ENCODE measurements around the gene CCDC171. TPM values are rescaled to one million over a fixed set of nuclear protein-coding genes. Genes with fewer than 3 reads are reported as not detected.

CCDC171 gene
- total RNA-seq, 1 experiment from 2014 or later, result 2.4 TPM

DNA sequence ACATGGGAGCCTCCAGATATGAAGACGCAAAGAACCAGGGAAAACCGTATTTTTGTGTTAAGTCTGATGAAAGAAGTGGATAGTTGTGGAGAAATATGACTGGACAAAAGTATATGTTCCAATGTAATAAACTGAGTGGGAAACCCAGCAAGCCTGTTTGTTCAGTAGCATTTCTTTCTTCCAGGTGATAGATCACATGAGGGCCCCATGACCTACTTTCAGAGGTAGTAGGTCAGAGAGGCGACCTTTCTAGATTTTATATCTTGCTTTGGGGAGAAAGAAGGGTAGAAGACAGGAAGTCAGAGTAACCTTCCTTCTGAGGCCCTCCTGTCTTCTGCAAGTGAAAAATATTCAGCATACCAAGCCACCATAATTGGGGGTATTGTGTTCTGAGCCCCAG is 31.5 kb downstream of the CCDC171 start:
- Histone ChIP-seq H3K9ac (ENCODE audit: extremely low read depth, insufficient read length, low read length) (no peak overlapping the region), H3K9me3 (ENCODE audit: control insufficient read depth, low read depth, low read length) (no peaks in the 10 kb centered on the region), H3K14ac (ENCODE audit: insufficient read depth, low read length) (no peak overlapping the region), H3K4me1 (ENCODE audit: insufficient read depth, low read length) (no peaks in the 10 kb centered on the region; the same call in 1 of the 2 replicates), H3K18ac (ENCODE audit: insufficient read length, low read depth, low read length) (no peak overlapping the region), H3K27me3 (ENCODE audit: insufficient read depth, low read length) (no peaks in the 10 kb centered on the region), H3K4me2 (ENCODE audit: insufficient read depth, insufficient read length, low read length) (no peak overlapping the region), H3T11ph (ENCODE audit: low read length) (no peak overlapping the region), H3K79me1 (ENCODE audit: insufficient read depth, low read depth, low read length, poor library complexity, severe bottlenecking) (no peaks in the 10 kb centered on the region), H2BK120ac (ENCODE audit: low read depth, low read length, poor library complexity, severe bottlenecking) (no peak overlapping the region), H3K79me2 (ENCODE audit: insufficient read depth, low read length) (no peaks in the 10 kb centered on the region), H4K8ac (replicated peaks; ENCODE audit: insufficient read length, low read depth, low read length) (no peak overlapping the region), H4K20me1 (ENCODE audit: control insufficient read depth, insufficient read depth, insufficient read length) (no peaks in the 10 kb centered on the region), H4K5ac (ENCODE audit: insufficient read length, low read depth, low read length) (no peak overlapping the region), H4K91ac (ENCODE audit: insufficient read length, low read depth, low read length) (no peak overlapping the region), H2AK5ac (ENCODE audit: insufficient read length, low read length) (no peak overlapping the region), H2BK12ac (ENCODE audit: insufficient read length, low read depth, low read length) (no peak overlapping the region), H2AFZ (ENCODE audit: low read length) (no peak overlapping the region), H2BK15ac (ENCODE audit: low read depth, low read length) (no peak overlapping the region), H2BK5ac (ENCODE audit: insufficient read length, low read length) (no peak overlapping the region), H2BK20ac (ENCODE audit: low read depth, low read length, poor library complexity, severe bottlenecking) (no peak overlapping the region), H3K23me2 (ENCODE audit: insufficient read length, low read depth, low read length, poor library complexity, severe bottlenecking) (no peaks in the 10 kb centered on the region), H3K56ac (ENCODE audit: insufficient read length, low read depth, low read length) (no peak overlapping the region), H3K27ac (ENCODE audit: insufficient read length, low read depth, low read length) (no peak overlapping the region), H3K4ac (ENCODE audit: low read depth, low read length) (no peak overlapping the region), H3K23ac (ENCODE audit: insufficient read length, low read depth, low read length) (no peak overlapping the region)
- Mint-ChIP-seq H3K27ac (peak overlapping the region in 1 of 3 experiments; percentile 67; a peak in 2 of 7 replicates), H3K4me3 (no peak overlapping the region), H3K36me3 (ENCODE audit: insufficient read depth in 1 of 3, low read depth in 3 of 3) (peaks cover 5 to 20% (median 7%) of the 10 kb centered on the region in 3 experiments; a peak in 5 of 7 replicates), H3K4me1 (peaks cover 4 to 5% of the 10 kb centered on the region in 2 experiments; a peak in 3 of 4 replicates), H3K27me3 (ENCODE audit: low read depth) (no peaks in the 10 kb centered on the region), H3K9me3 (peaks cover 3 to 8% of the 10 kb centered on the region in 2 experiments; a peak in 4 of 5 replicates)
- no CpG with 5 or more reads among the region's 3 CpGs for WGBS (ENCODE audit: extremely low coverage, insufficient read length, low lambda C conversion rate)
- TF ChIP-seq, protein P1, sequence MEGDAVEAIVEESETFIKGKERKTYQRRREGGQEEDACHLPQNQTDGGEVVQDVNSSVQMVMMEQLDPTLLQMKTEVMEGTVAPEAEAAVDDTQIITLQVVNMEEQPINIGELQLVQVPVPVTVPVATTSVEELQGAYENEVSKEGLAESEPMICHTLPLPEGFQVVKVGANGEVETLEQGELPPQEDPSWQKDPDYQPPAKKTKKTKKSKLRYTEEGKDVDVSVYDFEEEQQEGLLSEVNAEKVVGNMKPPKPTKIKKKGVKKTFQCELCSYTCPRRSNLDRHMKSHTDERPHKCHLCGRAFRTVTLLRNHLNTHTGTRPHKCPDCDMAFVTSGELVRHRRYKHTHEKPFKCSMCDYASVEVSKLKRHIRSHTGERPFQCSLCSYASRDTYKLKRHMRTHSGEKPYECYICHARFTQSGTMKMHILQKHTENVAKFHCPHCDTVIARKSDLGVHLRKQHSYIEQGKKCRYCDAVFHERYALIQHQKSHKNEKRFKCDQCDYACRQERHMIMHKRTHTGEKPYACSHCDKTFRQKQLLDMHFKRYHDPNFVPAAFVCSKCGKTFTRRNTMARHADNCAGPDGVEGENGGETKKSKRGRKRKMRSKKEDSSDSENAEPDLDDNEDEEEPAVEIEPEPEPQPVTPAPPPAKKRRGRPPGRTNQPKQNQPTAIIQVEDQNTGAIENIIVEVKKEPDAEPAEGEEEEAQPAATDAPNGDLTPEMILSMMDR (conservative IDR thresholded peaks at IDR 0.05), result no peak
- no peak for DNase-seq

Measured in H9 (cell line).